ENCODE results near the gene SLC6A5. TPM values are rescaled to one million over a fixed set of nuclear protein-coding genes. Genes with fewer than 3 reads are reported as not detected.

The SLC6A5 gene
- total RNA-seq, 1 experiment from 2014 or later: not detected

- Histone ChIP-seq H3K4me3 (ENCODE audit: low read length) (no peak overlapping the region), H3K9ac (ENCODE audit: low read length) (no peak overlapping the region), H3K79me2 (ENCODE audit: low read length) (no peaks in the 10 kb centered on the region), H3K36me3 (ENCODE audit: low read depth, low read length) (no peaks in the 10 kb centered on the region), H3K4me2 (ENCODE audit: low read length) (no peak overlapping the region), H3F3A (ENCODE audit: low read length, unreplicated experiment) (no peaks in the 10 kb centered on the region), H3K9me2 (replicated peaks; ENCODE audit: low read length) (no peaks in the 10 kb centered on the region), H4K20me1 (ENCODE audit: low read length) (no peaks in the 10 kb centered on the region), H3K4me1 (ENCODE audit: insufficient read depth, low read length) (no peaks in the 10 kb centered on the region), H3K9me3 (ENCODE audit: low read length) (no peaks in the 10 kb centered on the region), H2AFZ (ENCODE audit: low read length) (no peak overlapping the region), H3K27me3 (ENCODE audit: low read length) (peaks cover 8% of the 10 kb centered on the region), H3K27ac (ENCODE audit: low read length) (no peak overlapping the region)
- peak; percentile 51; the same call in 1 of the 2 replicates for ATAC-seq
- no TSS peak for BruUV-seq (replicated peaks)
- ChIA-PET POLR2A (ENCODE audit: unreplicated experiment) (no interaction called here), CTCF (no interaction called here)
- intact Hi-C loops (cut with micrococcal nuclease): no loop called here
- TF ChIP-seq, protein P1, sequence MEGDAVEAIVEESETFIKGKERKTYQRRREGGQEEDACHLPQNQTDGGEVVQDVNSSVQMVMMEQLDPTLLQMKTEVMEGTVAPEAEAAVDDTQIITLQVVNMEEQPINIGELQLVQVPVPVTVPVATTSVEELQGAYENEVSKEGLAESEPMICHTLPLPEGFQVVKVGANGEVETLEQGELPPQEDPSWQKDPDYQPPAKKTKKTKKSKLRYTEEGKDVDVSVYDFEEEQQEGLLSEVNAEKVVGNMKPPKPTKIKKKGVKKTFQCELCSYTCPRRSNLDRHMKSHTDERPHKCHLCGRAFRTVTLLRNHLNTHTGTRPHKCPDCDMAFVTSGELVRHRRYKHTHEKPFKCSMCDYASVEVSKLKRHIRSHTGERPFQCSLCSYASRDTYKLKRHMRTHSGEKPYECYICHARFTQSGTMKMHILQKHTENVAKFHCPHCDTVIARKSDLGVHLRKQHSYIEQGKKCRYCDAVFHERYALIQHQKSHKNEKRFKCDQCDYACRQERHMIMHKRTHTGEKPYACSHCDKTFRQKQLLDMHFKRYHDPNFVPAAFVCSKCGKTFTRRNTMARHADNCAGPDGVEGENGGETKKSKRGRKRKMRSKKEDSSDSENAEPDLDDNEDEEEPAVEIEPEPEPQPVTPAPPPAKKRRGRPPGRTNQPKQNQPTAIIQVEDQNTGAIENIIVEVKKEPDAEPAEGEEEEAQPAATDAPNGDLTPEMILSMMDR (conservative IDR thresholded peaks at IDR 0.05; ENCODE audit: low read depth, low read length): no peak
- TF ChIP-seq EZH2 (IDR thresholded peaks at IDR 0.05; ENCODE audit: low read length, unreplicated experiment) (no peak), EZH2phosphoT487 (IDR thresholded peaks at IDR 0.05; ENCODE audit: borderline replicate concordance, low read length) (no peak)
- DNase-seq: peak; percentile 23
Observed at GRCh38 chr11:20631519-20632168, 32.2 kb downstream of the SLC6A5 start.

GRCh38 chr11:20632169-20632532, 32.7 kb downstream of the SLC6A5 start:
- Histone ChIP-seq H3K9ac (ENCODE audit: low read length) (no peak overlapping the region), H3K4me3 (ENCODE audit: low read length) (no peak overlapping the region), H3K4me1 (ENCODE audit: insufficient read depth, low read length) (no peaks in the 10 kb centered on the region), H3K27ac (ENCODE audit: low read length) (no peak overlapping the region), H3K27me3 (ENCODE audit: low read length) (peaks cover 3% of the 10 kb centered on the region; the same call in 1 of the 2 replicates), H3F3A (ENCODE audit: low read length, unreplicated experiment) (no peaks in the 10 kb centered on the region), H3K9me3 (ENCODE audit: low read length) (no peaks in the 10 kb centered on the region), H3K36me3 (ENCODE audit: low read depth, low read length) (no peaks in the 10 kb centered on the region), H3K4me2 (ENCODE audit: low read length) (no peak overlapping the region), H3K9me2 (replicated peaks; ENCODE audit: low read length) (no peaks in the 10 kb centered on the region), H2AFZ (ENCODE audit: low read length) (no peak overlapping the region), H3K79me2 (ENCODE audit: low read length) (no peaks in the 10 kb centered on the region), H4K20me1 (ENCODE audit: low read length) (no peaks in the 10 kb centered on the region)
- intact Hi-C loops (cut with micrococcal nuclease): no loop called here
- no TSS peak for BruUV-seq (replicated peaks)
- ATAC-seq: no peak
- TF ChIP-seq, protein P1 (conservative IDR thresholded peaks at IDR 0.05; ENCODE audit: low read depth, low read length): no peak
- CTCF ChIA-PET: no interaction called here
- POLR2A ChIA-PET (ENCODE audit: unreplicated experiment): no interaction called here
- no peak for DNase-seq

DNA sequence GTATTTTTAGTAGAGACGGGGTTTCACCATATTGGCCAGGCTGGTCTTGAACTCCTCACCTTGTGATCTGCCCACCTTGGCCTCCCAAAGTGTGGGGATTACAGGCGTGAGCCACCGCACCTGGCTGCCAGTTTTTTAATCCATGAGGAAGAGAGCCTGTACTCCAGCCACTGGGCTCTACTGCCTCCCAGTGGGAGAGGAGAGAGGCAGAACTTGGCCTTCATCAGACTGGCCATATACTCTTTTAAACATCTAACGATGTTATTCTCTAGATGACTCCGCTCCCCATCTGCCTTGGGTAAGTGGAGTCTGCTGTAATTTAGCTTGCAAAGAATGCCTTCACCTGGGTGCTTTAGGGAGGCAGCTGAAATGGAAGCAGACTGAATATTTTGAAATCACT, 34.6 kb downstream of the SLC6A5 start:
- no peak for TF ChIP-seq EZH2phosphoT487 (IDR thresholded peaks at IDR 0.05; ENCODE audit: borderline replicate concordance, low read length)
- no peak for TF ChIP-seq EZH2 (IDR thresholded peaks at IDR 0.05; ENCODE audit: low read length, unreplicated experiment)
- TF ChIP-seq, protein P1 (conservative IDR thresholded peaks at IDR 0.05; ENCODE audit: low read depth, low read length): 0 out of 2 replicates have a peak, but pooled peaks have one; percentile 21
- Histone ChIP-seq H3K36me3 (ENCODE audit: low read depth, low read length) (no peaks in the 10 kb centered on the region), H3F3A (ENCODE audit: low read length, unreplicated experiment) (no peaks in the 10 kb centered on the region), H3K4me3 (ENCODE audit: low read length) (no peak overlapping the region), H3K4me2 (ENCODE audit: low read length) (no peak overlapping the region), H4K20me1 (ENCODE audit: low read length) (no peaks in the 10 kb centered on the region), H3K9me2 (replicated peaks; ENCODE audit: low read length) (no peaks in the 10 kb centered on the region), H3K79me2 (ENCODE audit: low read length) (no peaks in the 10 kb centered on the region), H3K4me1 (ENCODE audit: insufficient read depth, low read length) (no peaks in the 10 kb centered on the region), H3K27me3 (ENCODE audit: low read length) (no peaks in the 10 kb centered on the region; the same call in 1 of the 2 replicates), H3K9ac (ENCODE audit: low read length) (no peak overlapping the region), H2AFZ (ENCODE audit: low read length) (no peak overlapping the region), H3K9me3 (ENCODE audit: low read length) (no peaks in the 10 kb centered on the region), H3K27ac (ENCODE audit: low read length) (no peak overlapping the region)
- DNase-seq: peak; percentile 15
- ChIA-PET CTCF (no interaction called here), POLR2A (ENCODE audit: unreplicated experiment) (no interaction called here)
- intact Hi-C loops (cut with micrococcal nuclease): no loop called here
- no peak for ATAC-seq
- BruUV-seq (replicated peaks): no TSS peak

Measured in PC-3 (cell line).